AG04449 (cell line): ENCODE data around the gene IKZF1.

Experiments used
- CTCF ChIA-PET: fragments of 350-600 bp; formaldehyde crosslinking; extraction: SDS; loops from one replicate; lab custom pipeline; 2021; ENCODE audit warnings: antibody characterized with exemption; lab: Yijun Ruan, JAX
- POLR2A ChIA-PET: fragments of 400-600, 350-600 bp; formaldehyde crosslinking; extraction: SDS; loops from one replicate; lab custom pipeline; 2020; ENCODE audit warnings: antibody characterized with exemption, inconsistent platforms; lab: Yijun Ruan, JAX
- DNase-seq: peaks from one replicate; pipeline ENCODE4 v3.0.0-alpha.2; 2010; ENCODE audit warnings: low read depth, low spot score
- H3K4me3 ChIP-seq: 2 replicates; pipeline ENCODE4 v1.5.1; 2011; ENCODE audit warnings: low read depth, mild to moderate bottlenecking, control low read depth, low read length
- CTCF ChIP-seq: IDR thresholded peaks from one replicate; pipeline ENCODE4 v1.5.1; 2011; ENCODE audit warnings: mild to moderate bottlenecking, moderate library complexity, low read length, control low read depth, inconsistent platforms; ENCODE audit not compliant: insufficient read depth; ENCODE audit errors: missing control alignments

The IKZF1 gene

DNA sequence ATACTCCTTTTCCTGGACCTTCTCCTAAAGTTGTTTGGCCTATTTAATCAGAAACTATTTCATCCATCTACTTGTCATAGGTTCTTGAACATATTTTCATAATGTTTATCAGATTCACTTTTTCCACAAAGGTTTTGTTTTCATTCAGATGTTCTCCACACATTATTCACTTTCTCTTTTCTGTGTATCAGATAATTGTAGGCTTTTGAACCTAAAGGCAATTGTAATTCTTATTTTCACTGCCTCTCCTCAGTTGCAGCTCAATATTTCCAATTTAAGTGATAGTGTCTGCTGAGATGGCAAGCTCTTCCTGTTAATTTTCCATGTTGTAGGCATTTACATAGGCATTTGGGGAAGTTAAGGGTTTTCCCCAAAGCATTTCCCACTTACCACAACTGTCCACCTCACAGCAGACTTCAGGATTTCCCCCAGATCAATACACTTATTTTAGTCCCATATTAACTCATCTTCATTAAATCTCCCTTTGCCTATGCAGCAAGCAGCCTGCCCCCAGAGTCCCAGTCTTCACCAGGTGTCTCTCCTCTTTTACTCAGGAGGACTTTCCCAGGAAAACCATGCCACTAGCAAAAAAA is 12.3 kb upstream of the IKZF1 start:
- ChIA-PET CTCF (no interaction called here), POLR2A (no interaction called here)
- TF ChIP-seq CTCF = no peak

GRCh38 chr7:50292763-50293162 is 11.8 kb upstream of the IKZF1 start:
- CTCF ChIA-PET = no interaction called here

More for the DNA sequence above, 12.3 kb upstream of the IKZF1 start:
- no peak overlapping the region for H3K4me3 ChIP-seq
- DNase-seq = no peak

GRCh38 chr7:50293509-50294179 is 10.9 kb upstream of the IKZF1 start:
- no peak overlapping the region for H3K4me3 ChIP-seq
- DNase-seq = no peak
- no peak for TF ChIP-seq CTCF
- CTCF ChIA-PET = no interaction called here
- POLR2A ChIA-PET = no interaction called here

More at GRCh38 chr7:50292763-50293162, 11.8 kb upstream of the IKZF1 start:
- TF ChIP-seq CTCF = no peak
- H3K4me3 ChIP-seq = no peak overlapping the region
- POLR2A ChIA-PET = no interaction called here
- DNase-seq = no peak

DNA sequence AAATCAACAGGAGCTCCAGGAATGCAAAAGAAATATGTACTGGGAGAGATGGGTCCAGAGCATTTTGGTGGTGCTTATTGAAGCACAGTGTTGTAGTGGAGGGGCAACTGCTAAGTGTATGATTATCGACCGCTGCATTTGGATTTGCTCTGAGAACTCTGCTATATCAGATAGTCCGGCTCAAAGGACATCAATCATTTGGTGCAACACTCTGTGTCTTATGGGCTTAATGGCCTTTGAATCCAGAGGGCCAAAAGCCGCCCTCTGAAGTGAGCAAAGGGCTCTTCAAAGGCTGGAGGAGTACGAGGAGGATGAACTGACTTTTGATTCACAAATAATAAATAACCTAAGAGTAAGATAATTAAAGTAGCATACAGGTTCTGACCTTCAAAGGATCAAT is 9.4 kb upstream of the IKZF1 start:
- ChIA-PET CTCF (no interaction called here), POLR2A (no interaction called here)
- no peak for TF ChIP-seq CTCF
- H3K4me3 ChIP-seq = no peak overlapping the region
- DNase-seq = no peak

GRCh38 chr7:50296799-50297198 is 7.7 kb upstream of the IKZF1 start:
- ChIA-PET POLR2A (no interaction called here), CTCF (no interaction called here)
- no peak overlapping the region for H3K4me3 ChIP-seq
- DNase-seq = no peak
- no peak for TF ChIP-seq CTCF

DNA sequence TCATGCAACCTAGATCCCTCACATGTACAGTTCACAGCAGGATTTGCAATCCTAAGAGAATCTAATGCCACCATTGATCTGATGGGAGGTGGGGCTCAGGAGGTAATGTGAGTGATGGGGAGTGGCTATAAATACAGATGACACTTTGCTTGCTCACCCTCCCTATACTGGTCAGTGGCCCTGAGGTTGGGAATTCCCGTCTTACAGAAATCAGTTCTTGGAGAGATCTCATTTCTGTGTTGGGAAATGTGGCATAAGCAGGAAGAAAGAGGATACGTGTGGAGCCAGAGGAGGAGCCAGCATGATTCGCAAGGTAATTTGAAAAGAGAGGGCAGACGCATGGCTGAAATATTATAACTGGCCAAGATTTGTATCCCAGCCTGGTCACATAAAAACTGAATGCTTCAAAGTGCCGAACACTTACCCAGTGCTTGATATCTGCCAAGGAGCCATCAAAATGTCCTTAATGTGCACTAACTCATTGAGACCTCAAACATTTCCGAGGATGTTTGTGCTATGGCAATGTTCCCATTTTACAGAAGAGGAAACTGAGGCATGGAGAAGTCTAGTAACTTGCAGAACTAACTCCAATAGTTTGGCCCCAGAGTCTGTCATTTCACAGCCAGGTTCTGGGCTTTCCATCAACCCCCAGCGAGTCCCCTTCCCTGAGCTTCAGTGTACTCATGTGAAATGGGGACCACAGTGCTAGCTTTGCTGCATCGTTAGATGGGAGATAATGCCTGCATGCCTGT is 5.5 kb upstream of the IKZF1 start:
- ChIA-PET CTCF (no interaction called here), POLR2A (no interaction called here)
- H3K4me3 ChIP-seq = no peak overlapping the region
- no peak for DNase-seq
- TF ChIP-seq CTCF = no peak
